Gastroesophageal sphincter (tissue), 3 donors: ENCODE measurements around the gene CHODL.

Experiments
- CTCF ChIP-seq, 4 experiments: fragments of 200-600 bp in 2 of 4; fragments of 450-650 bp in 2 of 4; sonication (generic) in 1 of 4; IDR thresholded peaks; one replicate each; pipeline ENCODE4 v1.5.1; 2017 to 2019; ENCODE audit warnings: antibody characterized with exemption in 4 of 4, mild to moderate bottlenecking in 2 of 4, moderate library complexity in 2 of 4
- EP300 ChIP-seq: sonication (generic); formaldehyde crosslinking; IDR thresholded peaks from one replicate; pipeline ENCODE4 v1.6.1; 2017; ENCODE audit warnings: antibody characterized with exemption, mild to moderate bottlenecking
- POLR2A ChIP-seq, 2 donors: fragments of 450-650 bp; IDR thresholded peaks; one replicate each; pipeline ENCODE4 v1.6.1; 2017; ENCODE audit warnings: antibody characterized with exemption in 2 of 2, mild to moderate bottlenecking in 2 of 2, moderate library complexity in 1 of 2
- POLR2AphosphoS5 ChIP-seq: sonication (generic); formaldehyde crosslinking; IDR thresholded peaks from one replicate; pipeline ENCODE4 v1.6.1; 2017; ENCODE audit warnings: antibody characterized with exemption

DNA sequence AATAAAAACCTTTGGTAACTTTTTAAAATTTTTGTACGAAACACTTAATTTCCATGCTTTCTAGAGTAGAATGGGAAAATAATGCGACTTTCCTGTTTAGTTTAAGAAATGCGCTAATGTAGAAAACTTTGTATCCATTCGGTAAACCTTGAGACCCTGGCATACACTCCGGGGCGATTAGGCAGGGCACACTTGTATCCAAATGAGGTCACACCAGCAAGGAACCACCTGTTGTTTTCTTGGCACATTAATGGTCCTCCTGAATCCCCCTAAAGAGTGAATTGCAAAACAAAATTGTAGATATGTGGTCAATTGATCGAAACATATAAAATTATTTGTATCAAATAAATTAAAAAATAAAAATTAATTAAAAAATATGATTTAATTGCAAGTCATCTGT lies 25.2 kb downstream of the CHODL start:
- TF ChIP-seq POLR2A (IDR thresholded peaks at IDR 0.05) (no peak), CTCF (IDR thresholded peaks at IDR 0.05) (no peak), POLR2AphosphoS5 (no peak), EP300 (no peak)
